ENCODE results near the gene IFT27.
"Not testable (repeated sequence)": the region's sequence is repeated elsewhere in the genome, so short reads cannot be mapped to it uniquely, and the experiment has no call there.

The IFT27 gene

GRCh38 chr22:36765131-36765942 is 10.6 kb downstream of the IFT27 start:
- no peak for DNase-seq (ENCODE audit: low read depth, low spot score)

GRCh38 chr22:36764641-36765040 is 11.3 kb downstream of the IFT27 start:
- no peak for DNase-seq (ENCODE audit: low read depth, low spot score)

GRCh38 chr22:36764060-36764459 is 11.9 kb downstream of the IFT27 start:
- no peak for DNase-seq (ENCODE audit: low read depth, low spot score)

- no peak for DNase-seq (ENCODE audit: low read depth, low spot score)
Measured at GRCh38 chr22:36763576-36763975, 12.3 kb downstream of the IFT27 start.

GRCh38 chr22:36762687-36763260 is 13.1 kb downstream of the IFT27 start:
- no peak for DNase-seq (ENCODE audit: low read depth, low spot score)

GRCh38 chr22:36761553-36762240 is 14.2 kb downstream of the IFT27 start:
- no peak for DNase-seq (ENCODE audit: low read depth, low spot score)

- DNase-seq (ENCODE audit: low read depth, low spot score), result no peak
Measured at GRCh38 chr22:36760786-36761185, 15.1 kb downstream of the IFT27 start.

- no peak for DNase-seq (ENCODE audit: low read depth, low spot score)
Measured at GRCh38 chr22:36759481-36760159, 16.3 kb downstream of the IFT27 start.

- no peak for DNase-seq (ENCODE audit: low read depth, low spot score)
Measured at GRCh38 chr22:36758792-36759271, 17.1 kb downstream of the IFT27 start.

- DNase-seq (ENCODE audit: low read depth, low spot score), result peak; percentile 48
Measured at GRCh38 chr22:36757668-36758211, 18.2 kb downstream of the IFT27 start.

GRCh38 chr22:36756746-36757655 is 18.9 kb downstream of the IFT27 start:
- DNase-seq (ENCODE audit: low read depth, low spot score), result no peak

GRCh38 chr22:36756031-36756430 is 19.9 kb downstream of the IFT27 start:
- no peak for DNase-seq (ENCODE audit: low read depth, low spot score)

GRCh38 chr22:36755316-36755715 is 20.6 kb downstream of the IFT27 start:
- no peak for DNase-seq (ENCODE audit: low read depth, low spot score)

GRCh38 chr22:36754881-36755280 is 21.0 kb downstream of the IFT27 start:
- DNase-seq (ENCODE audit: low read depth, low spot score), result not testable (repeated sequence)

- no peak for DNase-seq (ENCODE audit: low read depth, low spot score)
Measured at GRCh38 chr22:36753916-36754315, 22.0 kb downstream of the IFT27 start.

GRCh38 chr22:36753120-36753802 is 22.7 kb downstream of the IFT27 start:
- no peak for DNase-seq (ENCODE audit: low read depth, low spot score)

GRCh38 chr22:36746375-36746970 is 29.4 kb downstream of the IFT27 start:
- DNase-seq (ENCODE audit: low read depth, low spot score), result no peak

- DNase-seq (ENCODE audit: low read depth, low spot score), result no peak
Measured at GRCh38 chr22:36745301-36745995, 30.5 kb downstream of the IFT27 start.

- no peak for DNase-seq (ENCODE audit: low read depth, low spot score)
Measured at GRCh38 chr22:36744791-36745190, 31.1 kb downstream of the IFT27 start.
